HEK293T (cell line): ENCODE measurements around the gene TUBA4A.
A peak's percentile ranks its signal among the peaks of the same experiment; 100 is the strongest.

ENCODE experiments used
- CTCF ChIA-PET: fragments of 350-600 bp; formaldehyde crosslinking; extraction: SDS; loops from one replicate; lab custom pipeline; 2021; ENCODE audit warnings: antibody characterized with exemption, inconsistent platforms; lab: Yijun Ruan, JAX
- POLR2A ChIA-PET: fragments of 350-600 bp; formaldehyde crosslinking; extraction: SDS; loops from one replicate; lab custom pipeline; 2020; ENCODE audit warnings: antibody characterized with exemption, inconsistent platforms; lab: Yijun Ruan, JAX
- DNase-seq: peaks from one replicate; pipeline ENCODE4 v3.0.0; 2012; ENCODE audit warnings: mixed read lengths; ENCODE audit errors: extremely low spot score
- ARNT ChIP-seq: fragments of 450-650 bp; IDR thresholded peaks from 2 replicates; pipeline ENCODE4 v1.6.1; 2017; ENCODE audit warnings: mild to moderate bottlenecking
- BHLHE40 ChIP-seq: fragments of 450-650 bp; IDR thresholded peaks from 2 replicates; pipeline ENCODE4 v1.6.1; 2016; ENCODE audit warnings: mild to moderate bottlenecking, moderate library complexity, borderline replicate concordance
- CTBP1 ChIP-seq: fragments of 450-650 bp; IDR thresholded peaks from 2 replicates; pipeline ENCODE4 v1.6.1; 2016; ENCODE audit warnings: borderline replicate concordance
- ELF4 ChIP-seq: fragments of 450-650 bp; IDR thresholded peaks from 2 replicates; pipeline ENCODE4 v1.6.1; 2017; ENCODE audit warnings: antibody characterized with exemption
- FOXA1 ChIP-seq: fragments of 450-650 bp; IDR thresholded peaks from 2 replicates; pipeline ENCODE4 v1.6.1; 2016; ENCODE audit warnings: mild to moderate bottlenecking
- FOXK2 ChIP-seq: fragments of 450-650 bp; IDR thresholded peaks from 2 replicates; pipeline ENCODE4 v1.6.1; 2016; ENCODE audit warnings: mild to moderate bottlenecking
- FOXM1 ChIP-seq: fragments of 450-650 bp; IDR thresholded peaks from 2 replicates; pipeline ENCODE4 v1.6.1; 2017; ENCODE audit warnings: mild to moderate bottlenecking, borderline replicate concordance
- HDGF ChIP-seq: fragments of 450-650 bp; IDR thresholded peaks from 2 replicates; pipeline ENCODE4 v1.6.1; 2017; ENCODE audit warnings: antibody characterized with exemption, borderline replicate concordance
- L3MBTL2 ChIP-seq: fragments of 450-650 bp; conservative IDR thresholded peaks from 2 replicates; pipeline ENCODE4 v1.6.1; 2016; ENCODE audit warnings: mild to moderate bottlenecking
- LEF1 ChIP-seq: fragments of 450-650 bp; IDR thresholded peaks from 2 replicates; pipeline ENCODE4 v1.6.1; 2017; ENCODE audit warnings: mild to moderate bottlenecking, borderline replicate concordance
- NFRKB ChIP-seq: fragments of 450-650 bp; IDR thresholded peaks from 2 replicates; pipeline ENCODE4 v1.6.1; 2016; ENCODE audit warnings: mild to moderate bottlenecking, moderate library complexity
- PKNOX1 ChIP-seq: fragments of 450-650 bp; IDR thresholded peaks from 2 replicates; pipeline ENCODE4 v1.6.1; 2016
- SP1 ChIP-seq: fragments of 450-650 bp; IDR thresholded peaks from 2 replicates; pipeline ENCODE4 v1.6.1; 2017
- SUZ12 ChIP-seq: fragments of 450-650 bp; IDR thresholded peaks from 2 replicates; pipeline ENCODE4 v1.6.1; 2016; ENCODE audit warnings: mild to moderate bottlenecking
- TARDBP ChIP-seq: fragments of 450-650 bp; IDR thresholded peaks from 2 replicates; pipeline ENCODE4 v1.6.1; 2016
- ZNF384 ChIP-seq: fragments of 450-650 bp; IDR thresholded peaks from 2 replicates; pipeline ENCODE4 v1.6.1; 2016

Gene TUBA4A

GRCh38 chr2:219253753-219254589 lies at the start of gene TUBA4A:
TSS of gene TUBA4A (minus strand) at chr2:219253918. CDS start at chr2:219253858, 60 bp downstream.
- CTCF ChIA-PET, result interaction anchor here (0.9 to 2.2 kb wide), 3 partner anchors 9 to 41 kb away, joined by 4 to 7 read pairs (median 7); partner anchors contain the start of genes GLB1L and STK16
- POLR2A ChIA-PET, result interaction anchor here (3.9 kb wide), 1 partner anchor 8 kb away, joined by 28 read pairs; the partner anchor contains the start of genes GLB1L and STK16

GRCh38 chr2:219302412-219302968 lies 48.8 kb upstream of the TUBA4A start:
- POLR2A ChIA-PET, result no interaction called here
- CTCF ChIA-PET, result interaction anchor here (4.0 kb wide), 1 partner anchor 8 kb away, joined by 10 read pairs; no protein-coding TSS in a partner anchor
- TF ChIP-seq LEF1 (no peak), CTBP1 (no peak), SP1 (no peak), ELF4 (no peak), HDGF (no peak)
- no peak for DNase-seq

More at GRCh38 chr2:219253753-219254589, at the start of gene TUBA4A:
- no peak for TF ChIP-seq ELF4
- no peak; the same call in 1 of the 2 replicates for TF ChIP-seq L3MBTL2
- no peak for TF ChIP-seq FOXM1
- TF ChIP-seq BHLHE40, result no peak
- TF ChIP-seq NFRKB, result no peak
- TF ChIP-seq SP1, result no peak
- TF ChIP-seq HDGF, result no peak
- TF ChIP-seq SUZ12, result no peak
- TF ChIP-seq PKNOX1, result no peak
- no peak for TF ChIP-seq ARNT
- DNase-seq, result peak; percentile 90

GRCh38 chr2:219300022-219300421 lies 46.3 kb upstream of the TUBA4A start:
- POLR2A ChIA-PET, result no interaction called here
- CTCF ChIA-PET, result interaction anchor here (0.7 to 1.2 kb wide), 2 partner anchors 17 to 129 kb away, joined by 4 to 5 read pairs; no protein-coding TSS in a partner anchor
- TF ChIP-seq FOXM1 (no peak), NFRKB (no peak), PKNOX1 (no peak), CTBP1 (no peak), FOXK2 (no peak), ZNF384 (no peak), HDGF (no peak), ELF4 (no peak), SUZ12 (no peak), L3MBTL2 (no peak)
- no peak for DNase-seq

GRCh38 chr2:219299372-219299760 lies 45.6 kb upstream of the TUBA4A start:
- ChIA-PET POLR2A (no interaction called here), CTCF (interaction anchor here (0.6 to 1.2 kb wide), 3 partner anchors 58 to 141 kb away, joined by 3 to 5 read pairs (median 3); no protein-coding TSS in a partner anchor)
- no peak for DNase-seq
- no peak for TF ChIP-seq NFRKB
- no peak for TF ChIP-seq SUZ12
- no peak for TF ChIP-seq ELF4

- peak; percentile 91 for DNase-seq
Observed at GRCh38 chr2:219298759-219299371, 45.1 kb upstream of the TUBA4A start.

GRCh38 chr2:219297766-219298456 lies 44.2 kb upstream of the TUBA4A start:
- POLR2A ChIA-PET, result interaction anchor here (1.0 kb wide), 1 partner anchor 20 kb away, joined by 3 read pairs; no protein-coding TSS in a partner anchor
- TF ChIP-seq SUZ12 (no peak), FOXK2 (no peak), LEF1 (no peak)
- CTCF ChIA-PET, result no interaction called here
- DNase-seq, result no peak

More at GRCh38 chr2:219298759-219299371, 45.1 kb upstream of the TUBA4A start:
- CTCF ChIA-PET, result interaction anchor here (0.5 to 1.0 kb wide), 3 partner anchors 58 to 387 kb away, joined by 3 read pairs; no protein-coding TSS in a partner anchor
- TF ChIP-seq HDGF (no peak), ELF4 (no peak), FOXK2 (no peak), FOXA1 (no peak), TARDBP (no peak), SUZ12 (no peak), ARNT (no peak), ZNF384 (no peak), SP1 (no peak)
- POLR2A ChIA-PET, result no interaction called here
